ENCODE results near the gene TSPOAP1. TPM values are rescaled to one million over a fixed set of nuclear protein-coding genes. Genes with fewer than 3 reads are reported as not detected.

The TSPOAP1 gene
- total and polyA plus RNA-seq, 2 of the 13 experiments (the other 11 are each of a cell fraction or from before 2014, with no cell fraction given) = not detected

DNA sequence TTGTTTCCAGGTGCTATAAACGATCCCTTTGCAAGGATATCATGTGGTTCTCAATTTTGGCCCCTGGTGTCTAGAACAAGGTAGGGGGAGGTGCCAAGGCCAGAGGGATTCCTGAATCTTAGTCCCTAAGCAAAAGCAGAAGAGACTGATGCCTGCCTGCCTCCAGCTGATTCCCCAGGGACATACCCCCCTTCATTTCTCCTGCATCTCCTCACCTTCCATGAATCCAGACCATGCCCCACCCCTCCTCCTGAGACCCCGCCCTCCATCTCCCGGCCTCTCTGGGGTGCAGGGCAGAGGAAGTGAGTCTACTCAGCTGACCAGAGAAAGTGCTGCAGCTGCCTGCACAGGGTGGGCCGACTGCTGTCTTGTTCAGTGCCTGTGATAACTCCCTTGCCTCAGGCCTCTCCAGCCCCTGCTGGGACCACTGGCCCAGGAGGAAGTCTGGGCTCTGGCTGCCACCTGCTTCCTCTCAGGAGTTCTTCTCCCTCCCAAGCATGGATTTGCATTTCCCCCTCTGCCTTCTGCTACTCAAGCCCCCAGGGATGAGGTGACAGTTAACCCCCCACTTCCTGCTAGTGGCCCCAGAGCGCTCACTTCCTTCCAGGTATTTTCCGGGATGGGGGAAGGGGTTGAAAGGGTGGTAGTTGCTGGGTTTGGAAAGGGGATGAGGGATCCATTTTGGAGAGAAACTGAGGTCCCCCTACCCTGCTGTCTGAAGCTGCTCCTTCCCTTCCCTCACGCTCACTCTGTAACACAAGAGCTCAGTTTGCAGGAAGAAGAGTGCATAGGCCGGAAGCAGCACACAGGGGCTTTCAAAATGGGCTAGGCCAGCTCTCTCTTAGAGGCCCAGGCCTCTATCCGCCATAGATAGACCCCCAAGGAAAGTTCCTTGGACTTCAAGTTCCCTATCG, 10.5 kb upstream of the TSPOAP1 start:
- Histone ChIP-seq H3K4me1 (ENCODE audit: insufficient read depth, low read length) (peaks cover 56% of the 10 kb centered on the region), H3K4me2 (ENCODE audit: low read depth, low read length) (peak overlapping the region; percentile 77), H3K36me3 (replicated peaks in 1 of 2; ENCODE audit: control insufficient read depth in 1 of 2, insufficient read depth in 2 of 2, low read length in 2 of 2) (peaks cover 2 to 4% of the 10 kb centered on the region in 2 experiments; a peak in 3 of 5 replicates), H3K9ac (ENCODE audit: insufficient read depth, low read depth, low read length) (peak overlapping the region; percentile 57; the same call in 1 of the 2 replicates), H4K20me1 (ENCODE audit: insufficient read depth, low read length) (no peaks in the 10 kb centered on the region), H2AFZ (ENCODE audit: low read length) (no peak overlapping the region), H3K27me3 (ENCODE audit: control insufficient read depth in 1 of 2, insufficient read depth in 2 of 2, low read length in 2 of 2) (no peaks in the 10 kb centered on the region), H3K79me2 (ENCODE audit: insufficient read depth, low read length) (no peaks in the 10 kb centered on the region), H3K4me3 (replicated peaks in 1 of 3; ENCODE audit: insufficient read depth in 1 of 3, low read depth in 2 of 3, low read length in 3 of 3) (peak overlapping the region in 1 of 3 experiments; percentile 60; a peak in 2 of 6 replicates), H3K27ac (ENCODE audit: extremely low read length, insufficient read depth, low read length) (no peak overlapping the region), H3K9me3 (ENCODE audit: low read length) (no peaks in the 10 kb centered on the region)
- CTCF ChIA-PET (ENCODE audit: low intra/inter-chr PET ratio, low total read pairs) = no interaction called here
- in situ Hi-C loops (cut with HindIII; ENCODE audit: extremely low pct_ligation_motif_present, low pct_unique_long_range_greater_than_20kb) (no loop called here), intact Hi-C loops (cut with micrococcal nuclease; ENCODE audit: unreplicated experiment) (no loop called here)
- peak; percentile 37 for TF ChIP-seq AGO2 (optimal IDR thresholded peaks at IDR 0.05; ENCODE audit: low read depth, low read length)
- TF ChIP-seq MAZ (IDR thresholded peaks at IDR 0.05; ENCODE audit: borderline replicate concordance, low read depth, low read length) = 0 out of 2 replicates have a peak, but pooled peaks have one; percentile 1
- no peak for TF ChIP-seq MAZ (CRISPR knock-in tag; IDR thresholded peaks at IDR 0.05; ENCODE audit: low read depth)
- TF ChIP-seq ZNF75D (CRISPR knock-in tag; IDR thresholded peaks at IDR 0.05; ENCODE audit: borderline replicate concordance) = no peak
- TF ChIP-seq TCF7 (IDR thresholded peaks at IDR 0.05; ENCODE audit: low read depth) = no peak
- no peak for TF ChIP-seq MEIS1 (CRISPR knock-in tag; IDR thresholded peaks at IDR 0.05; ENCODE audit: borderline replicate concordance)
- TF ChIP-seq HNRNPL (IDR thresholded peaks at IDR 0.05; ENCODE audit: low read depth, low read length) = no peak
- no peak for TF ChIP-seq GABPA (IDR thresholded peaks at IDR 0.05; ENCODE audit: low read depth, low read length)
- 0 out of 2 replicates have a peak, but pooled peaks have one; percentile 21 for TF ChIP-seq GABPA (CRISPR knock-in tag; IDR thresholded peaks at IDR 0.05; ENCODE audit: low read depth)
- TF ChIP-seq ZNF350 (CRISPR knock-in tag; IDR thresholded peaks at IDR 0.05; ENCODE audit: borderline replicate concordance, low read depth) = no peak
- peak; percentile 38 for DNase-seq (ENCODE audit: low spot score)
- FAIRE-seq = no peak
- ATAC-seq = peak; percentile 18; the same call in 2 of the 3 replicates
- POLR2A ChIA-PET = interaction anchor here (1.0 to 4.0 kb wide), 6 partner anchors 8 to 78 kb away, joined by 3 to 28 read pairs (median 11); partner anchors contain the start of genes RNF43 and SUPT4H1
- BruUV-seq (replicated peaks) = no TSS peak
- 68% methylated on average over 10 of the region's 10 CpGs for WGBS (ENCODE audit: low lambda C conversion rate)

Data from HepG2 (cell line).